Measurements from ENCODE around the gene SLC16A7. TPM values are rescaled to one million over a fixed set of nuclear protein-coding genes. Genes with fewer than 3 reads are reported as not detected.

SLC16A7 gene
- total RNA-seq, 2 donors from 2014 or later: 24.2 to 26.1 TPM

DNA sequence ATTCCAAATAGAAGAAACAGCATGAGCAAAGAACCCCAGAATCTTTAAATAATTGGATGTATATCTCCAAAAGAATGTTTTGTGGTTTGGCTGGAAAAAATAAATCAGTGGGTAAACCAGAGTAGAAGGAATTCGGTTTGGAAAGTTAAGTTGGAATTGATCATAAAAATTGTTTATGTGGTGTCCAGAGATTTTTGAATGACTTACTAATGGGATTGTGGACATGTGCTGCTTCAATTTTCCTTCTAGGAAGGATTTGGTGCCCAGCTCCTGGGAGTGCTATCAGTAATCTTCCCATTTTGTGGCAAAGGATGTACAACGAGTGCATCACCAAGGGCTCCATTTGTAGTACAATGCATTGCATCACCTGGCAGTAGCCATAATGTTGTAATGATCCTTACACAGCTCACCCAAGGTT, 224.8 kb downstream of the SLC16A7 start:
- ATAC-seq (no peak), DNase-seq (ENCODE audit: low spot score) (no peak)
- no peaks in the 10 kb centered on the region for H3K4me1 Mint-ChIP-seq (ENCODE audit: low read depth in 2 of 2)
- H3K9me3 Mint-ChIP-seq: no peaks in the 10 kb centered on the region
- peaks cover 6% of the 10 kb centered on the region in 2 donors for H3K27me3 Mint-ChIP-seq
- no peak overlapping the region for H3K27ac Mint-ChIP-seq
- no peaks in the 10 kb centered on the region for H3K36me3 Mint-ChIP-seq
- H3K4me3 Mint-ChIP-seq: no peak overlapping the region

DNA sequence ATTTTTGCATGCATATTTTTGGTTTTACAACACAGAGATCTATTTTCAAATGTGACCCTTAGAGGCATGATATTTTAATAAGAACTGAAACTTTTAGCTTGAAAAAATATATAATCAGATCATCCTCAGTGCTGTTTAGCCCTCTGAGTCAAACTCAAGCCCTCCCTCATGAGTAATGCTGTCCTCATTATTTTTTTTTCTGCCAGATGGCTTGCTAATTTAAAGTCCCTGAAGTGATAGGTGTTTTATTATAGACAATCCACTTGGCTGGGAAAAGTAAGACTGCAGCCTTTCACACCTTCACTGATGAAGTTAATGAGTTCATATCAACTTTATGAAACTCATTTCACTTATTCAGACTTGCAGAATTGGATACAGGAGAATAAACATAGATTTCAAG, 227.7 kb downstream of the SLC16A7 start:
- H3K27me3 Mint-ChIP-seq: peaks cover 0 to 6% of the 10 kb centered on the region in 2 donors
- H3K27ac Mint-ChIP-seq: no peak overlapping the region
- no peaks in the 10 kb centered on the region for H3K4me1 Mint-ChIP-seq (ENCODE audit: low read depth in 2 of 2)
- H3K9me3 Mint-ChIP-seq: no peaks in the 10 kb centered on the region
- H3K36me3 Mint-ChIP-seq: no peaks in the 10 kb centered on the region
- H3K4me3 Mint-ChIP-seq: no peak overlapping the region
- DNase-seq (ENCODE audit: low spot score): no peak
- no peak for ATAC-seq

DNA sequence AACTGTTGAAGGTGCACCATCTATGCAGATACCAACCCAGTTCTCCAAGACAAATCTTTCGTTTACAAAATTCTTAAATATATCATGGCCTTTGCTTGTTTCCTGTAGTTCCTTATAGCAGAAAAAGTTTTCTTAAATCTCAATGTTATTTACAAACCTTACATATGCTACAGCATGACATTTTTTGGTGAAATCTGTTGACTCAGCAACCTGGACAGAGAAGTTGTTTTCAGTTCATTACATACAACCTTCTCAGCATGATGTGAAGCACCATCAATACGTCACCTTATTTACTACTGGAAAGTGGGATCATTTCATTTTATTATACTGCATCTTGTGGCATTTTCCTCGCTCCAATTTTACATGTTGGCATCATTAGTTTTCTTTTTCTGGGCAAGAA, 231.9 kb downstream of the SLC16A7 start:
- H3K4me1 Mint-ChIP-seq (ENCODE audit: low read depth in 2 of 2): no peaks in the 10 kb centered on the region
- H3K4me3 Mint-ChIP-seq: no peak overlapping the region
- H3K36me3 Mint-ChIP-seq: no peaks in the 10 kb centered on the region
- peaks cover 4 to 7% of the 10 kb centered on the region in 2 donors for H3K27me3 Mint-ChIP-seq
- ATAC-seq (no peak), DNase-seq (ENCODE audit: low spot score) (no peak)
- H3K9me3 Mint-ChIP-seq: no peaks in the 10 kb centered on the region
- H3K27ac Mint-ChIP-seq: no peak overlapping the region

DNA sequence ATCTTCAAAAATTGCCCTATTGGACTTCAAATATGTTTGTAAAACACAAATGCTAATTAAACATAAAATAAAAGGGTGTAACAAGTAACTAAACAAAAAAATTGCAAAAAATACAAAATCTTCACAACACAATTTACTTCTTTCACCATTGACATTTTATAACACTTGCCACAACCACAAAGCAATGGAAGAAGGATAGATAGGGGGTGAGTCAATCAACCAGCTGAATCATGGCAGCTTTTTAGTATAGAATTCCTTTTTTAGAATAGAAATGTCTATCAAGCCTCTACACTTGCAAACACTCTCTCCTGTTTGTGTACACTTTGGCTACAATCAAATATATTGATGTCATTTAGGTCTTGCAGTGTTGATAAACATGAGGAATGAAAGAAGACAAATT, 232.7 kb downstream of the SLC16A7 start:
- Mint-ChIP-seq H3K4me1 (ENCODE audit: low read depth in 2 of 2) (no peaks in the 10 kb centered on the region), H3K9me3 (no peaks in the 10 kb centered on the region), H3K36me3 (no peaks in the 10 kb centered on the region), H3K27me3 (peaks cover 4 to 7% of the 10 kb centered on the region in 2 donors), H3K4me3 (no peak overlapping the region), H3K27ac (no peak overlapping the region)
- ATAC-seq: no peak
- no peak for DNase-seq (ENCODE audit: low spot score)

DNA sequence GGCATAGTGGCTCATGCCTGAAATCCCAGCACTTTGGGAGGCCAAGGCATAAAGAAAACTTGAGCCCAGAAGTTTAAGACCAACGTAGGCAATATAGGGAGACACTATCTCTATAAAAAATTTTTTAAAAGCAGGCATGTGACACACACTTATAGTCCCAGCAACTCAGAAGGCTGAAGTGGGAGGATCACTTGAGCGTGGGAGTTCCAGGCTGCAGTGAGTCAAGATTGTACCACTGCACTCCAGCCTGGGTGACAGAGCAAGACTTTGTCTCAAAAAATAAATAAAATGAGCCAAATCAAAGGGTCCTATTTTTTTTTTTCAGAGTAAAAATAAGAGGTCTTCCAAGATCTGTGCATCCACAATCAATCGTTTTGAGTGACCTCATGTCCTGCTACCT, 237.6 kb downstream of the SLC16A7 start:
- no peak overlapping the region for H3K4me3 Mint-ChIP-seq
- peaks cover 0 to 7% of the 10 kb centered on the region in 2 donors for H3K27me3 Mint-ChIP-seq
- no peak overlapping the region for H3K27ac Mint-ChIP-seq
- no peaks in the 10 kb centered on the region for H3K9me3 Mint-ChIP-seq
- H3K4me1 Mint-ChIP-seq (ENCODE audit: low read depth in 2 of 2): no peaks in the 10 kb centered on the region
- DNase-seq (ENCODE audit: low spot score) (no peak), ATAC-seq (no peak)
- H3K36me3 Mint-ChIP-seq: no peaks in the 10 kb centered on the region

DNA sequence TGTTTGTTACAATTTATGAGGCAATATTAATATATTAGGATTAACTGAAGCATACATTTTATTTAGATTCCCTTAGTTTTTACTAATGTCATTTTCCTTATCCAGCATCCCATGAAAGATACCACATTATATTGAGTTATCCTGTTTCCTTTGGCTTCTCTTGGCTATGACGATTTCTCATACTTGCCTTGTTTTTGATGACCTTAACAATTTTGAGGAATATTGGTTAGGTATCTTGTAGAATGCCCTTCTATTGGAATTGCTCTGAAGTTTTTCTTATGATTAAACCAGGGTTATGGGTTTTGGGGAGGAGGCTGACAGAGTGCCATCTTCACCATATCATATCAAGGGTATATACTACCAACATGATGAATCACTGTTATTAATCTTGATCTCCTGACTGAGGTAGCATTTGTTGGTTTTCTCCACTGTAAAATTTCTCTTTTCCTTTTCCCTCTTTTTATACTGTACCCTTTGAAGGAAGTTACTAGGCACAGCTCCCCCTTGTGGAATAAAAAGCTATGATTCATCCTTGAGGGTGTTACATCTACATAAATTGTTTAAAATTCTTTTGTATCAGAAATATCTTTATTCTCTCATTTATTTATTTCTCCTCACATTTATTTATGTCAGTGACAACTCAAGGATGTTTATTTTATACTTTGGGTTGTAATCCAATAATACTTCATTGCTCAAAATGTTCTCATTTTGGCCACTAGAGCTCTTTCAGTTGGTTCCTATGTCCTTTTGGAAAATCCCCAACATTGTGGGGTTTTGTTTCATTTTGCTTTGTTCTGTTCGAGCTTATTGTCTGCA, 239.0 kb downstream of the SLC16A7 start:
- no peak for DNase-seq (ENCODE audit: low spot score)

More for the DNA sequence above, 239.0 kb downstream of the SLC16A7 start:
- H3K27ac Mint-ChIP-seq: no peak overlapping the region
- H3K36me3 Mint-ChIP-seq: no peaks in the 10 kb centered on the region
- peaks cover 0 to 14% of the 10 kb centered on the region in 2 donors for H3K27me3 Mint-ChIP-seq
- ATAC-seq: no peak
- H3K4me1 Mint-ChIP-seq (ENCODE audit: low read depth in 2 of 2): no peaks in the 10 kb centered on the region
- H3K9me3 Mint-ChIP-seq: no peaks in the 10 kb centered on the region
- no peak overlapping the region for H3K4me3 Mint-ChIP-seq

Data from natural killer cell treated with Interleukin-12 subunit alpha and Interleukin-12 subunit beta and Interleukin-15 and Interleukin-18, amount 100 ng/mL, for 72 hours (primary cell).